NOMO-1 treated with DMSO at 0.1 percent for 48 hours (cell line): ENCODE measurements around the gene TNFRSF19.

ENCODE experiments used
- DNase-seq: peaks from one replicate; lab custom pipeline; 2025; ENCODE audit not compliant: unreplicated experiment; lab: John Stamatoyannopoulos, UW

TNFRSF19 gene

DNA sequence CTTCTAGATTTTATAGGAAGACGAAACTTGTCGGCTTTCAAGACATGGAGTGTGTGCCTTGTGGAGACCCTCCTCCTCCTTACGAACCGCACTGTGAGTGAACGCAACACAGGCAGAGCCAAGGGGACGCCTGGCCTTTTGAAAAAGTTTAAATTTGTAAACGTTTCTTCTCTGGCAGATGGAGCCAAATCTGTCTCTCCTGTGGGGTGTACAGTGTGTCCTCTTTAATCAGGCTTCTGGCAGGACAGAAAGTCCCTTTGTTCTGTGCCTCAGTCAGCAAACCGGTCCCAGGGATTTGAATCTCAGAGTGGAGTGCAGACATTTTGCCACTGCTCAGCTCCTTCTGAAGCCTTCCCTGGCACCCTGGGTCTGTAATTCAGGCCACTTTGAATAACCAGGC is 56.5 kb downstream of the TNFRSF19 start:
- DNase-seq = no peak

DNA sequence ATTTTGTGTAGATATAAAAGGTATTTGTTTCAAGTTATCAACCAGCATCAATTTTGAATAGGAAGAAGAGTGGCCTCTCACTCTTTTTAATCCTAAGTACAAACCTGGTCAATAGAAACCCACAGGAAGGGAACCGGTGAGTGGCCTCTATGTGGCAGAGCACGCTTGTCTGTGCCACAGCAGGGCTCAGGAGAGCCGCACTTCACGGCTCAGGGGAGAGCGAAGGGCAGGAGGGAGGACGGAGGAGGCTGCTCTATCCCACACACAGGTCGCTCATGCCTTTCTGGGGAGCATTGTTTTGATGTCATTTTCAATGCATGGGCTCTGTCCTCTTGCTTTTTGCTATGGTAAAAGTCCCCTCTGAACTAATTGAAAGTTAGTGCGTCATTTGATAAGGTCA is 57.2 kb downstream of the TNFRSF19 start:
- DNase-seq = no peak

DNA sequence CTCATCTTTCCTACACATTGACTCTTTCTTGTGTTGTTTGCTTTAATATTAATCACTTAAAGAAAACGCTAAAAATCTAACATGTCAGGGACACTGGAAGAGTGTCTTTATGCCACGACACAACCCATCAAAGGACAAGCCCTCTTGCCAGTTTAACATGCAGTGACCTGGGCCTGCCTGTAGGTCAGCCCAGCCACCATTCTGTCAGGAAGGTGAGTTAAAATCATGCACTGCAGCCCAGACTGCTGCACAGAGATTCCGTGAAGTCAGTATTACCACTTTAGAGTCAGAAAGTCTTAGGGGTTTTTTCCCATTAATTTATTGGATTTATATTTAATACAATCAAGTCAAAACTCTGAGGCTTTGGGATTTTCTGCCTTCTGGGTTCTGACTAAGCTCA is 58.0 kb downstream of the TNFRSF19 start:
- no peak for DNase-seq

DNA sequence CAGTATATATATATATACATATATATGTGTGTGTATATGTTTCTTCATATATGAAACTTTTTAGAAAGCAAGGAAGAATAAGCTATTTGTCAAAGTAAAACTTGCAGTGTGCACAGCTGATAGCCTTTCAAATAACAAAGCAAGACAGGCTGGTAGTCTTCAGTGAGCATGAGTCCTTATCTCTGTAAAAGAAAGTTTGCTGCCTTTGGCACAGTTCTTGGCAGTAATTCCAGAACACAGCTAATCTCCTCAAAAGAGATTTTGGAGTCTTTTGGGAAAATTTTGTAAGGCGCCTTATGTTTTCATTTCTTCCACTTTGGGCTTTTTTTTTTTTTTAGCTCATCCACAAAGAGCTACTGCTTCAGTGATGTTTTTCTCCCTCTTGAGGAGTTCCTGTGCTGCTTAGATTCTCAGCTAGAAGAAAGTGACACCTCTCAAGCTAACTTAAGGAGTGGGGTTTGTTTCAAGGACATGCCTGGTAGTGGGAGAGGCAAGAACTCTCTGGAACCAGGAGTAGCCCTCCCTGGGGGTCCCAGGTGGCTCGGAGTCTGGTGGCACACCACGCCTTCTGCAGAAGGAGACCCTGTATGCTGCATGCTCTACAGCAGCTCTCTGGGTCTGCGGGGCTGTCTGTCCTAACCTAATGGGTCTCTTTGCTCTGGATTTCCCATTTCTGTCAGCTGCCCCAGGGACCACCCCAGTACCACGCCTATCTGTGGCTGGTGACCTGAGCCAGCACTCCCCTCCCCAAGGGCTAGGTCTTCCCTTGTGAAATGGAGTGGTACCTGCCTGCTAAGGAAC is 58.8 kb downstream of the TNFRSF19 start:
- DNase-seq = no peak

DNA sequence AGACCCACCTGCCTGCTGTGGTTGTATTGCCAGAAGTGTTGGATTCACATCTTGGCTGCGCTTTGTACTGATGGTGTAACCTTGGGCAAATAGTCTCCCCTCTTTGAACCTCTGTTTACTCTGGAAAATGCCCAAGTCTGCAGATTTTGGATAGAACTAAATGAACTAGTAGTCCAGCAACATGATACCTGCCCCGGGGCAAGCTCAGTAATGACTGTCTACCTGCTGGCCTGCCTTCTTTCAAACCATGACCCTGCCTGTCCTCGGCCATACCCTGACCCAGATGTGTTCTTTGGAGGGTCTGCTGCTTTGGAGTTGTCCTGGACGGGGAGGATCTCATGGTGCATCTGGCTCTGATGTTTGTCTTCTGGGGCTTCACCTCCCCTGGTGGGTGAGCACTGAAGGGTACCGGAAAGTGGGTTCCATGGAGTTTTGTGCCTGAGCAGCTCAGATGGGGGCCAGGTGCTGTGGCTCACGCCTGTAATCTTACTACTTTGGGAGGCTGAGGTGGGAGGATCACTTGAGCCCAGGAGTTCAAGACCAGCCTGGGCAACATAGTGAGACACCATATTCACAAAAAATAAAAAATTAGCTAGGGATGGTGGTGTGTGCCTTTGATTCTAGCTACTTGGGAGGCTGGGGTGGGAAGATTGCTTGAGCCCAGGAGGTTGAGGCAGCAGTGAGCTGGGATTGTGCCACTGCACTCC is 59.5 kb downstream of the TNFRSF19 start:
- no peak for DNase-seq

DNA sequence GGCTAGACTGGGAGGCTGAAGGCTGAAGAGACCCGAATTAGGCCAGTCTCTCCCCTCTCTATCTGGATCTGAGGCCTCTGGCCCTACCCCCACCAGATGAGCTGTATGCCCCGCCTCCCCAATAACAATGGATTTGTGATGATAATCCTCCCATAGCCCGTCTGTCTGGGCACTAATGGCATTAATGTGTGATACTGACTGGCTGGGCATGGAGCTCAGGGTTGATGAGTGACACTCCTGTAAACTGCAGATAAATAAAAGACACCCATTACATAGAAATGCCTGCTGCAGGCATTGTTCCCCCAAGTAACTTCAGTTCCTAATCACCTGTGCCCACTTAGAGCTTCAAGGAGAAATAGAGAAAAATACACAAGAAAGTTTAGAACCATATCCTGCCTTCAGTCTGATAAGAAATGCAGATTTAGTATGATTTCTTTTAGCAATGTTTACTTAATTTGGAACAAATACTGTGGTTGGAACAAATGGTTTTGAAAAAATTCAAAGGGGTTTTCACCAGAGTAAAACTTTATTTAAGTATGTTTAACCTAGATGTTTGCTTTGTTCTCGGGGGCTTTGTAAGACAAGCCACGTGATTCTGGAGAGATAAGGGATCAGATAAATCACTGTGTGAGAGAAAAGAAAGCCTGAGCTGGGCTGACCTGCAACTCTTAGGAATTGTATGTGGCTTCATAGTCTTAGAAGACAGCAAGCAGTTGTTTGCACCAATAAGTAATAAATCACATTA is 60.3 kb downstream of the TNFRSF19 start:
- no peak for DNase-seq

DNA sequence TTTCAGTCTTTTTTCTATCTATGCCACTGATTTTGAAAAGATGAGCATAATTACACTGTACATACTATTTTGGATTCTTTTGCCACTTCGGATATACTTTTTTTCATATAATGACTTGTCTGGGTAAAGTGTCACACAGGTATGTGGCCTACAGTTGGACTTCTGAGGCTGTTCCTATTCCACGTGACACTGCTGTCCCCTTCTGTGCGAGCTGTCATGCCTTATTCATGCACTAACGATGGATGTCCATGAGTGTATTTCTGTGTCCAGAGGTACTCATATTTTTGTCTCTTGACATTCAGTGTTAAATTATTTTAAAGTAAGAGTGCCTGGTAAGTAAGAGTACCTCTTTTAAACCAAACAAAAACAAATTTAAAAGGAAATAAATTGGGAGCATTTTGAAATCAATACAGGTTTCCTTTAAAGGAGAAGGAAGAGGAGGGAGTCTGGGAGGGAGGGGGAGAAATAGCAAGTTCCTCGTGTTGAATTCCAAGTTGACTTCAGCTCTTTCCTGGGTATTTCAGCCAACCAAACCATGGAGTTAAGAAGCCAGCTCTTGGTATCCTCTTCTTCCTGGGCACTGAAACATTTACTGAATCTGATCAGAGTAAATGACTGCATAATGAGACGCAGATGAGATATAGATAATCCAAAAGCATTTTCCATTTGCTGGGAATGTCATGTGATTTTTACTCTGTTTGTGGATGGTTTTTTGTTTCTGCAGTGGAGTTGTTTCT is 61.3 kb downstream of the TNFRSF19 start:
- no peak for DNase-seq

DNA sequence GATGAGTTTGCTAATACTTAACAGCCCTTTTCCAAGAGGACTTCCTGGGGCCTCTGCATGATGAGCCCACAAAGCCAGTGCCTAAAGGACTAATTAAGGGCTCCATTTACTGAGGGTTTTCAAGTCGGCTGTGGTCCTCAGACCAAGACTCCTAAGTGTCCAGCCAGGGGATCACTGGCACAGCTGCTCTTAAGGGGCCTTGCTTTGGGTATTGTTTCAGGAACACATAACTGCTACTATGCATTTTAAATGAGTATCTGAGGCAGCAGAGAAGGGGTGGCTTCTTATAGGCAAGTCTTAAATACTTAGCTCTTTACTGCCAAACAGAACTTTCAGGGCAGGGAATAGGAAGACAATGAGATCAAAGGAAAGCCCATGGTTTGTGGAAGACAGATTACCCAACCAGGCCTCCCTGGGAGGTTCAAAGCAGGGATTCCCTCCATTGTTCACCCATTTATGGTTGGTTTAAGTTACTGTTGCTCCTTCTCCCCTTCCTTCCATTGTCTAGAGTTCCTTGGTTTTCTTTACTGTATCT is 61.9 kb downstream of the TNFRSF19 start:
- no peak for DNase-seq

DNA sequence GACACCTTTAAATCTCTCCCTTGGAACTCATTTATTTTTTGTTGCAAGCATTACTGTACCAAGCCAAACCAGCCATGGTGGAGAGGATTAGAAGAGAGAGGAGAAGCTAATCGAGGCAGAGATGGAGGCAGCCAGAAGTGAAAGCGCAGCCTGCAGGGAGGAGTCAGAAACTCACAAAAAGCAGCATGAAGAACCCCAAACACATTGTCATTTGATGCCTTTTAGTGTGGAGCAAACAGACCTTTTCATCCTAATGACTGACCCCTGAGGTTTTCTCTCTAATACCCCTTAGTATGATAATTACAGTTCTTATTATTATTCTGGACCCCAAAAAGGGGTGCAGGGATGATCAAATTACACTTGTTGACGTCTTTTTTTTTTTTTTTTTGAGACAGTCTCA is 62.5 kb downstream of the TNFRSF19 start:
- DNase-seq = no peak

DNA sequence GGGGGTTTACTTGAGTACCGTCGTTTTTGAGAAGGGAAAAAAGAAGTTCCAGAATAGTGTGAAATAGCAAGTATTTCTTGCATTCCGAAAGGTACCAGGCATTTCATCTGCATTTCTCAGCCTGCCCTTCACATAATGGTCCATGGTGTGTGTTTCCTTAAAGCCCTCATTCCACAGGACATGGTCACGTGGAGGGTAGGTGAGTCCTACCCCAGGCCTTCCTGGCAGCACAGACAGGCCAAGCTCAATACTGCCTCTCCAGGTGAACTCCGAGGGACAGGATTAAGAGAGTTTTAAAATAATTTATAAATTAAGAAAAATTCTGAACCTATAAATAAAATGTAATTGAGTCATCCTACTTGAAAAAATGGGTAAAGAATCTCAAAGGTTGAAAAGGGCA is 64.7 kb downstream of the TNFRSF19 start:
- DNase-seq = no peak

DNA sequence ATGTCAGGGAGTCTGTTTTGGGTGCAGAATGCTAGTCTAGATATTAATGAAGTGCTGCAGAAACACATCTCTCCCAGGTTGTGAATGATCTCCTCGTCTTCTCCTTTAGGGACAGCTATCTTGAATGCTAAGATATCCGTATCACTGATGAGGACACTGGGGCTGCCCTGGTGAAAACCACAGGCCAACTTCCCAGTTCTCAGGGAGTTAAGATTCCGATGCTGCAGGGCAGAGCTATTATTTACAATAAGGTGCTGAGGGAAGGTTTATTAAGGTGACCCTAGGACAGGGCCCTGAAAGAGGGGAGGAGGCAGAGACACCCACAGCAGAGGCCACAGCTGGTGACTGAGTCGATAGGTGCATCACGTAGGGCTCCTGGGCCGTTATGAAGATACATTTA is 66.1 kb downstream of the TNFRSF19 start:
- no peak for DNase-seq

DNA sequence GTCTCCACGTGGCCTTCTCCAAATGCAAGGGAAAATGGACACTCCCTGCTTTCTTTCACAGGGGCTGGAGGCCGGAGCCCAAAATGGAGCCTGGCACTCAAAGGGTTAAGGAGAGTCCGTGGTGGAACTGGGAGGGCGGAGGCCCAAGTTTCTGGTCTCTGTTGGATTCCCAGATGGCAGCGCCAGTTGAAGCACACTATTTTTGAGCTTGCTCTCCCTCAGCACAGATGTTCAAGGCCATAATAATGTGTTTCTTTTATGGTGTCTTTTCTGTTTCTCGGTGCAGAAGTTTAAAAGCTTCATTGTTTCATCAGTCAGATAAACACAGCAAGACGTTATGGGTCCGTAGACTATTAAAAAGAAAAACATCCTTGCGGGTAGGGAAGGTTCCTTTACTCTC is 67.6 kb downstream of the TNFRSF19 start:
- DNase-seq = no peak

DNA sequence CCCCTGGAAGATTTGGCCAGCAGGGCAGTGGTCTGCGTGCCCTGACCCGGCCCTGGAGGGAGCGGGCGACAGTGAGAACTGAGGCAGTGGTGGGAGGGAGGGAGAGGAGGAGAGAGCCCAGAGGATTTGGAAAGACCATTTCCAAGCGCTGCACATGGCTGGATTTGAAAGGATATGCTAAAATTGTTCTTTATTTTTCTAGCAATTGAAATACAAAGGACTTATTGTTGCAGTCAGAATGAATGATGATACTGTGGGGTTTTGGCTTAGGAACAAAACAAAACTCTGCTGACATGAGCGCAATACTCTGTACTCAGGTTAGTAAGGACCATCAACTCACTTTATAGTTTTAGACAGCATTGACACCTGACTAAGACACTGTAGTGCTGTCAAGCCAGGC is 69.5 kb downstream of the TNFRSF19 start:
- DNase-seq = no peak

DNA sequence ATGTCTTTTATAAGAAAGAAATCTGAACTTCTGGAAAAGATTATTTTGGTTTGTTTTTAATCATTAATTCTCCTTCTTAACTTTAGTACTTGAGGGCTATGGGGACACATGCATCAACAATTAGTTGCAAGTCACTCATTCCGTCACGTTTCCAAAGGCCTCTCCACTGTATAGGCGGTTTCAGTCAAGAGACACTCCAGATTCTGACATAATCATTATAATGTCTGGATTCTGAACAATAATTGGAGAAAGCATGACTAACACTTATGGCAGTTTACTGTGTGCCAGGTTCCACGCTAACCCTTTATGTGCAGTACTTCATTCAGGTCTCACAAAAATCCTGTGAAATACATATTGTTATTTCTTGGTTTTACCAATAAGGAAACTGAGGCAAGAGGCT is 71.9 kb downstream of the TNFRSF19 start:
- DNase-seq = no peak

DNA sequence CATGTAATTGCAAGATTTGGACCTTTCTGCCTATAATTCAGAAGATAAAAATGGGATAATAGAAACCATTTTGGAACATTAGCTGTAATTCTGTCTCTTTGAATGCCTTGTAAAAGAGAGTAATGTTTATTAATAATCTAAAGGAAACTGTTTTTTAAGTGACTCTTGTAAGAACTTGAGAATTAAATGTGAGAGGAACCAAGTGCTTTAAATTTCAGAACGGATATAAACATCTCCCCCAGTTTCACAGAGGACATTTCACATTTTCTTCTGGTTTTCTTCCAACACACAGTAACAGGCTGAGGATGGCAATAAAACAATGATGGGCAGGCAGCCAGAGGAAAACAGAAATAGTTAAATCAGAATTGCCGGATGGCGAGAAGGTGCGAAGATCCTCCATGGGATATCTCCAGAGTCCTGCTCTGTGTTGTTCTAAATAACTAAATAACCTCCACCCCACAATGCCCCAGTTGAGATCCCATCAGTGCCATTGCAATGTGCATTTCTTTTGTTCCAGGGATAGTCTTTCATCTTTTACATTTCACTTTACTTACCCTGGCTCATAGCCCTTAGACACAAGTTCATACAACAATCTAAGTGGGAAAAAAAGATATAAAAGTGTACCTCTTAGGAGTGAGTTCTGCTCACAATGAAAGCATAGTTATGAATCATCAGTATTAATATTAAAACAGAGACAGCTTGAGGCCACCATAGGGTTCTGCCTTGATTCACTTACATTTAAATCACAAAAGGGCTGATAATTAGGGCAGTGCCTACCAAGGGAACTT is 73.3 kb downstream of the TNFRSF19 start:
- DNase-seq = no peak

DNA sequence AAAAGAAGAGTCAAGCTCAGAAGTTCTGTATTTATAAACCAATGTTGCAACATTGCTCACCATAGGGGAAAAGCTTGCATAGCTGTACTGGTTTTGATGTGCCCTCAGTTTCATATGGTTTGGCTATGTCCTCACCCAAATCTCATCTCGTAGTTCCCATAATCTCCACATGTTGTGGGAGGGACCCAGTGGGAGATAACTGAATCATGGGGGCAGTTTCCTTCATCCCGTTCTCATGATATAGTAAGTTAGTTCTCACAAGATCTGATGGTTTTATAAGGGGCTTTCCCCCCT is 73.9 kb downstream of the TNFRSF19 start:
- DNase-seq = peak; percentile 18

DNA sequence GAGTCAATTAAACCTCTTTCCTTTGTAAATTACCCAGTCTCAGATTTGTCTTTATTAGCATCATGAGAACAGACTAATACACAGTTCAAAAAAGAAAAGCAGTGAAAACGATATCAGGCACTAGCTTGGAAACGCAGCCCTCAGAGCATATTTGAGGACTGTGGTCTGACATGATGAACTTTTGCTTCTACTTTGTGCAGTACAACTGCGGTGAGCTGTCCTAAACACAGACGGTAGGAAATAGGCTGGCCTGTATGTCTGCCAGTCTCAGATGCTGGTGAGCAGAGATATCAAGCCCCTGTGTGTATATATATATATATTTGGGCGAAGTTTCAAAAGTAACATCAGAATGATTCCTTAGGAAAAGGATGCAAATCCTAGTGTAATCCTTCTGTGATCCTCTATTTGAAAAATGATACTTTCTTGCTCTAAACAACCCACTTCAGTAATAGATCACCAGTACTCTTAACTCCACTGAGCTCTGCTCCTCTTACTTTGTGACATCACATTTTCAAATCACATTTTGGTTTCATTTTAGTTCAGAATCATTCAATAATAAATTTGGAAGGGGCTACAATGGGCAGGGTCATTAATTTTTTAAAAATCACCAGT is 74.4 kb downstream of the TNFRSF19 start:
- no peak for DNase-seq

DNA sequence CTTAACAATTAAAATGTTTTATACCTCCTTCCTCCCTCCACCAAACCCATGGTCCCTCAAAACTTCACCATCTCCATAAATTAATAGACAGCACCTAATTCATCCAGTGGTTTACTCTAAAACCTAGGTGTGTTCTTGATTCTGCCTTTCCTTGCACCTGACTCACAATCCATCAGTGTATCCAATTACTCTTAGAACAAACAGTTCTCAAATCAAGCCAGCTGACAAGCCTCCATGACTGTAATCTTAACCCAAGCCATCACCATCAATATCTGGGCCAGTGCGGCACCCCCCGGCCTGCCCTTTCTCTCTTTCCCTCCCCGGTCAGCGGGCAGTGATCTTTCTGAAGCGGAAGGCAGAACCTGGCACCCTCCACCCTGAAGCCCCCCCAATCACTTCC is 75.6 kb downstream of the TNFRSF19 start:
- DNase-seq = no peak

DNA sequence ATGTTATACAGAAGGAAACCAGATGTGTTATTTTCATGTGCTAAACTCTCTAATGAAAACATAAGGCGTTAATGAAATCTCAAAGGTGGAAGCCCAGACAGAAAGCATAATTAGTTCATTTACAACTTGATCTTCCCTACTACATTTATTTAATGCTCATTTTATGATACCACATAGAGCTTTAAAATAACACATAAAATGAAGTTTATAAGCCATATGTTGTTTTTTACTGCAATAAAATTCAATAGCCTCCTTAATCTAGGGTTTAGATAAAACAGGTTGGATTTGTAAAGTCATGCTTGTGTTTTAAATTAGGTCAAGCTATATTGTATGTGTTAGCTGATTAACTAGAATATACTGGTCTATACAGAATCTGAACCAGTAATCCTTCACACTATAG is 81.2 kb downstream of the TNFRSF19 start:
- DNase-seq = no peak

DNA sequence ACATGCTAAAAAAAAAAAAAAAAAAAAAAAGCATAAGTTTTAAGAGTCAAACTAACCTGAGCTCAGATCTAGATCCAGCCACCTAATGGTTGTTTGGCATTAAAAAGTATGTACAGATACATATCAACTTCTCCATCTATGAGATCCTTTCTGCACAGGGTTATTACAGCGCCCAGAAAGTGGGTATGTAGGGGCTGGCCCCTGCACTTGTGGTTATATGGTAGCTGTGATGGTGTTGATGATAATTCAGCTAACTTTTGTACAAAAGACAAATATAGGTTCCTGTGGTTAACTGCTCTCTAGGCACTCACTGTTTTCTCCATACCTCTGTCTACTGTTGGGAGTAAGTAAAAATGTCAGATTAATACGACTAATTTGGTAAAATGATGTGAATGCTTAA is 81.7 kb downstream of the TNFRSF19 start:
- DNase-seq = no peak
